Choroid plexus epithelial cell (primary cell): ENCODE data around the gene FAM120AOS.

Experiments
- DNase-seq: peaks from one replicate; pipeline ENCODE4 v3.0.0-alpha.2; 2010; ENCODE audit warnings: low read depth
- H3K4me3 ChIP-seq: 2 replicates; pipeline ENCODE4 v1.5.1; 2011; ENCODE audit warnings: low read depth, mild to moderate bottlenecking, control low read depth, low read length, moderate library complexity
- TF ChIP-seq, protein P1 (sequence below): conservative IDR thresholded peaks from 2 replicates; pipeline ENCODE4 v1.5.1; 2011; ENCODE audit warnings: low read depth, mild to moderate bottlenecking, control low read depth, inconsistent platforms, low read length, moderate library complexity

Gene FAM120AOS

GRCh38 chr9:93491593-93492232, 38.3 kb upstream of the FAM120AOS start:
- peak; percentile 54 for DNase-seq

GRCh38 chr9:93488244-93488643, 34.9 kb upstream of the FAM120AOS start:
- no peak overlapping the region for H3K4me3 ChIP-seq
- TF ChIP-seq, protein P1, sequence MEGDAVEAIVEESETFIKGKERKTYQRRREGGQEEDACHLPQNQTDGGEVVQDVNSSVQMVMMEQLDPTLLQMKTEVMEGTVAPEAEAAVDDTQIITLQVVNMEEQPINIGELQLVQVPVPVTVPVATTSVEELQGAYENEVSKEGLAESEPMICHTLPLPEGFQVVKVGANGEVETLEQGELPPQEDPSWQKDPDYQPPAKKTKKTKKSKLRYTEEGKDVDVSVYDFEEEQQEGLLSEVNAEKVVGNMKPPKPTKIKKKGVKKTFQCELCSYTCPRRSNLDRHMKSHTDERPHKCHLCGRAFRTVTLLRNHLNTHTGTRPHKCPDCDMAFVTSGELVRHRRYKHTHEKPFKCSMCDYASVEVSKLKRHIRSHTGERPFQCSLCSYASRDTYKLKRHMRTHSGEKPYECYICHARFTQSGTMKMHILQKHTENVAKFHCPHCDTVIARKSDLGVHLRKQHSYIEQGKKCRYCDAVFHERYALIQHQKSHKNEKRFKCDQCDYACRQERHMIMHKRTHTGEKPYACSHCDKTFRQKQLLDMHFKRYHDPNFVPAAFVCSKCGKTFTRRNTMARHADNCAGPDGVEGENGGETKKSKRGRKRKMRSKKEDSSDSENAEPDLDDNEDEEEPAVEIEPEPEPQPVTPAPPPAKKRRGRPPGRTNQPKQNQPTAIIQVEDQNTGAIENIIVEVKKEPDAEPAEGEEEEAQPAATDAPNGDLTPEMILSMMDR, result no peak
- DNase-seq, result no peak

More at GRCh38 chr9:93491593-93492232, 38.3 kb upstream of the FAM120AOS start:
- H3K4me3 ChIP-seq, result no peak overlapping the region
- TF ChIP-seq, protein P1, result no peak

DNA sequence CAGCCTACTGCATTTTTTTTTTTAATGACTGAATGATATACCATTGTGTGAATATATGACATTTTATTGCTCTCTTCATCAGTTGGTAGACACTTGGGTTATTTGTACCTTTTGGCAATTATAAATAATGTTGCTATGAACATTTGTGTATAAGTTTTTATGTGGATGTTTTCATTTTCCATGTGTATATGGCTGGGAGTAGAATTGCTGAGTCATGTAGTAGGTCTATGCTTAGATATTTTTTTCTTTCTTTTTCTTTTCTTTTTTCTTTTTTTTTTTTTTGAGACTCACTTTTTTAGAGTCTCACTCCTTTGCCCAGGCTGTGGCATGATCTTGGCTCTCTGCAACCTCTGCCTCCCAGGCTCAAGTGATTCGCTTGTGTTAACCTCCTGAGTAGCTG, 32.9 kb upstream of the FAM120AOS start:
- H3K4me3 ChIP-seq, result no peak overlapping the region
- TF ChIP-seq, protein P1, result no peak
- peak; percentile 38 for DNase-seq

- TF ChIP-seq, protein P1, result no peak
- DNase-seq, result no peak
Measured at GRCh38 chr9:93483497-93483896, 30.1 kb upstream of the FAM120AOS start.

DNA sequence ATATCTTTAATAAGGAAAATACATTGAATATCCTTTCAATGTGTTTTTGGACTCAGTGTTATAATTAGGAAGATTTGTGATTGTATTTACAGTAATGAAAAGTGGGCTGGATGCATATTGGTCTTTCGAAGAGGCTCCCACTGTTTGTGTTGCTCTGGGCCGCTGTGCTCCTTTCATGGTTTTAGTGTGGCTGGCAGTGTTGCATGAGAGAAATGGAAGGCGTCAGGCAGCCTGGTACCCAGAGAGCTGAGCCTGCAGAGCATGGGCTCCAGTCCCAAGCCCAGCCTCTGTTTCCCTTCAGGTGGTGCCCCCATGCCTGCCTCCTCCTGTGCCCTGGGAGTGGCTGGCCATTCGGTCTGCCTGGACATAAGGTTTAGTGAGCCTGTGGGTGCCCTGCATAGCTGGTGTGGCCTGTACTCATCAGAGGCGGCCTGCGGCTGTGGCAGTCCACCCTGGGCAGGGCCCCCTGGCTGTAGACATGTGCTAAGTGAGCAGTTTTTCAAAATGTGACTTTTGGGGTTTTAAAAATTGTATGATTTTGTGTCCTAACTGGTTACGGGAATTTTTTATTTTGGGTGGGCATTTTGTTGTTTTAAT, 27.4 kb upstream of the FAM120AOS start:
- H3K4me3 ChIP-seq, result no peak overlapping the region
- DNase-seq, result no peak
- TF ChIP-seq, protein P1, result peak; percentile 31

More at GRCh38 chr9:93483497-93483896, 30.1 kb upstream of the FAM120AOS start:
- no peak overlapping the region for H3K4me3 ChIP-seq

DNA sequence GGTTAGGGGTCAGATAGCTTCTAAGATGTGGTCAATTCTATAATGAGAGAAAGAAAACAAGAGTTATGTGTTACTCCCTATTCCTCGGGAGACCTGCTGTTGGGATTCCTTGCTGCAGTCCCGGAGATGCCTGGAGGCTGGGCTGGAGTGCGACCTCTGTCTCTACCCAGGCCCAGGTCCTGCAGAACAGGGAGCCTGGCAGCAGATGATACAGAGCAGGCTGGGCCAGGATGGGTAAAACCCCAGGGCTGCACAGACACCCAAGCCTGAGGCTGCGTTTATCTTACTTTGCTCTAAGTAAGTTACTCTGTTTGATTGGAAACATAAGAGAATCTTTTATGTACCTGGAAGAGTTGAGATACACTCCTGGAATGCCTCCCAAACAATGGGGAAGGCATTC, 26.9 kb upstream of the FAM120AOS start:
- H3K4me3 ChIP-seq, result no peak overlapping the region
- DNase-seq, result no peak
- TF ChIP-seq, protein P1, result no peak

- peak; percentile 55 for DNase-seq
- no peak overlapping the region for H3K4me3 ChIP-seq
- TF ChIP-seq, protein P1, result no peak
Measured at GRCh38 chr9:93479726-93480125, 26.3 kb upstream of the FAM120AOS start.
